ENCODE results near the gene PAQR9.
"Not testable (repeated sequence)": the region's sequence is repeated elsewhere in the genome, so short reads cannot be mapped to it uniquely, and the experiment has no call there.

The PAQR9 gene

DNA sequence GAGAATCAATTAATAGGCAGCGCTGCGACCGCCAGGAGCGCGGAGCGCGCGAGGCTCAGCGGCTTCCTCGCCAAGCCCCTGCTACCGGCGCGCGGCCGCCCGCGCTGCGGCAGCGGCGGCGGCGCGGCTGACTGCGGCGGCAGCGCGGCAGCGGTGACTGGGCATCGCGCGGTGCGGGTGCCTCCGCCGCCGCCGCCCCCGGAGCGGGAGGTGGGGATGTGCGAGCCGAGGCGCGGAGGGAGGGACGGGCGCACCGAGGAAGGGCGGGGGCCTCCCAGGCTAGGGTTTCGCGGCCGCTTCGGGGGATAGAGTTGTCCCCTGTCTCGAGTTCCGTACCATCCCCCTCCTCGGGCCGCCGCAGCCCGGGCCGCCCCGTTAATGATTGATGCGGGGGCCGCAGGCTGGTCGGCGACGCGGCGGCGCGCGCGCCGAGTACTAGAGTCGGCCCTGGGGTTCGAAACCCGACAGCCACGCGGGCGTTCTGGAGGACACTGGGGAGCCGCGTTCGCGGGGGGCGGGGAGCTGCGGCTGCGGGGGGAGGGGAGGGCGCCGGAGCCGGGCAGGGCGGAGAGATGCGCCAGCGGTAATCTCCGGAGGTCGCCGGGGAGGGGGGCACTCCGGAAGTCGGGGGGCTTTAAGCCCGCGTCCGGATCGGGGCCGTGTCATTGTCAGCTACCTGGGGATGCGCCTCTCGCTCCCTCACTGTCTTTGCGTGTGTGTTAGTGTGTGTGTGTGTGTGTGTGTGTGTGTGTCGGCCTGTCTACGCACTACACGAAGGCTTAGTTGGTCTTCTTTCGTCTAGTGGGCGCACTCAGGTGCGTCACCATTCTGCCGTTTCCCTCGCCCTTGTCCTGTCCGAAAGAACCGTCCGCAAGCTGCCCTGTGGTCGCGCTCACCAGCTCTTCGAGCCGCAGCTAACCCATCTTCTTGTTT lies at the start of gene PAQR9:
Gene PAQR9 (minus strand): TSS at position 159 of the 933 bp plus-strand sequence. CDS start 338 bp downstream, outside the sequence.
- DNase-seq (ENCODE audit: low spot score): peak; percentile 25

- no peak for DNase-seq (ENCODE audit: low spot score)
Observed at GRCh38 chr3:143011705-143012104, 48.2 kb upstream of the PAQR9 start.

DNA sequence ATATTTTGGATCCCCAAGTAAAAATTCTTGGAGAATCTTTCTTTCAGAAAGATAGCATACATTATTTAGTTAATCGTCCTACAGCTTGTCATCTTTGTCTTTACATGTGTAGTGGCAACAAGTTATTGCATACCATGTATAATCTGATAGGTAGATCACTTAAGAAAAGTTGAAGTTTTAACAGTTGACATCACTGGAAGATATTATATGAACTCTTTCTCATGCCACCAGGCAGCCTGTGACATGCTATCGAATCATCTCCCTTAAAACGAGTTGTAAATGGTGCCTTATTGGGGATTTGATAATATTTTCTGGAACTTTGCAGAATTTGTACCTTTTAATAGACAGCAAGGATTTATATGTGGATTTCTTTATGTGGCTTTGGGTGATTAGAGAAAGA lies 46.5 kb upstream of the PAQR9 start:
- no peak for DNase-seq (ENCODE audit: low spot score)

GRCh38 chr3:143004823-143005222 lies 41.3 kb upstream of the PAQR9 start:
- DNase-seq (ENCODE audit: low spot score): no peak

DNA sequence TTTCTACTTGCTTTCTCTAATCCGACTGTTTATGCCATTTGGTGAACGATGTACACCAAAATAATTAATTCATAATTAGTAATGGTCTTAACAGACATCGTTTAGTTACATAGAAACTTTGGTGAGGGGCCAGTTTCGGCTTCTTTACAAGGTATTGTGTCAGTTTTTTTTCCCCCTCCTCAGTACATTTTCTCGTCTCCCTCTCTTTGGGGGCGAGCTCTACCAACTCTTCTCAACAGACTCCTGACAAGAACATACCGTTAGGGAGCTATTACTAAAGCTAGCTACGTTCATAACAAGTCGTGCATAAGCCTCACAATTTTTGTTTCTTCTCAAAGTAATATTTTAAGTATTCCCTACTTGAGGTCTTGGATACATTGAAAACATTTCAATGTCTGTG lies 39.3 kb upstream of the PAQR9 start:
- no peak for DNase-seq (ENCODE audit: low spot score)

DNA sequence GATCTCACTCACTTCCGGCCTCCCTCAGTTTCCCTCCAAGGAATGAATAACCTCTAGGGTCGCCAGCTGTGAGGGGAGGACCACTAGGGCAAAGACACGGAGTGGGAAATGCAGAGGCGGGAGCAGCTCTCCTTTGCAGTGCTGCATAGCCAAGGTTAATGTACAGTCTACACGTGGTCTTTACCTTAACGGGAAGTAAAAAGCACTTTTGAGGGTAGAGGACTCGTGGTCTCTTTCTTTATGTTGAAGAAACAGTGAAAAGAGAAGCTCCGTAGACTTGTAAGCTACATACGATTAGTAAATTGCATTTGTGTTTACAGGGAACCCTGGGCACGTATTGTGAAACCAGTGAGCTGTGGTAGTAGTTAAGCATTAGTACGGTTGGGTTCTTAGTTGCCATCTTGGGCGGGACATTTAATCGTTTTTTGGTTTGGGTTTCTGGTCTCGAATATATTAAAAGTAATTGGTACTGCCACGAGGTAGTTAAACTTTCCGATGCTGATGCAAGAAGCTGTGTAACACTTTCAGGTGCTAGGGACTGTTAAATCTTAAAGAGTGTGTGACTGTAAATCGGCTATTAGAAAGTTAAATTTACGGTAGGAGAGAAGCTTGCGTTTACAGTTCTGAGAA lies 38.7 kb upstream of the PAQR9 start:
- DNase-seq (ENCODE audit: low spot score): peak; percentile 26

DNA sequence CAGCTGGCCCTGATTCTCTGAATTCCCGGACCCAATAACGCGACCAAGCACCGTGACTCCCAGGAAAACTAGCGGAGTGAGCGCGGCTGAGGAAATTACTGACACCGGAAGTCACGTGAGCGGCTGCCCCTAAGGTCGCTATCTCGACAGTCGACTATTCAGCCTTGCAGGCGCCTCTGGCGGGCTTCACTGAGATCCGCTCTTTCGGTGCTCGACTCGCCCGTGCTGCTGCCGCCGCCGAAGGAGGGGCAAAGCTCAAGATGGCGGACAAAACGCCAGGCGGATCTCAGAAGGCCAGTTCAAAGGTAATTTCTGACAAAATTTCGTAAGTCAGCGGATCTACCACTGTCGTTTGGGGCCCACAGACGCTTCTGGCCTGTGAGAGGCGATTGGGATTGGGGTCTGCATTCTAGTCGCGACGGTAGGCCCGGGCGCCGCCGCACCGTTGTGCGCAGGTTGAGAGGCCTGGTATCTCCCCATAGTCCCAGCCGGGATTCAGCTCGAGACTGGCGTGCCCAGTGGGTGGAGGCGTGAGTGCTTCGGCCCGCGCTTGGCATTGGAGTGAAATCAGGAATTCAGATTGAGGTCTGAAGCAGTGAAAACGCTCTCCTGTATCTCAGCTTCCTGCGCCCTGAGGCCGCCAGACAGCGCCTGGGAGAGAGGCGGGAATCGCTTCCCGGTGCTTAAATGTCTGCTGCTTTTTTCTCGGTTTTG lies 38.1 kb upstream of the PAQR9 start, which contains the start of gene U2SURP:
Gene U2SURP (plus strand): TSS at position 202 of the 714 bp plus-strand sequence. CDS start 59 bp downstream, at position 261.
- peak; percentile 98 for DNase-seq (ENCODE audit: low spot score)

DNA sequence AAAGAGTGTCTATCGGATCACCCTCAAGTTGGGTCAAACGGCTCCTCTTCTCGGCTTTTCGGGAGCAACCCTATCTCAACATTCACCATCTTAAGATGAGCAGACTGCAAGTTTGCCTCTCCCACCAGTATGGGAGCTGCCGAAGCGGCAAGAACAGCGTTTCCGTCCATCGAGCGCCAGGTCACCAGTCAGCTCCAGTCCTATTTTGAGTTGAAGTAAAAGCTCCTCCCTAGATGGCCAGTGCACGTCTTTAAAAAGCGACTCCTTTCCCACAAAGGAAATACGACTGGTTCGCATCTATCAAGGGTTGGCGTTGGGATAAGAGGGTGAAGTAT lies 37.5 kb upstream of the PAQR9 start:
- DNase-seq (ENCODE audit: low spot score): no peak

GRCh38 chr3:143000528-143000927 lies 37.1 kb upstream of the PAQR9 start:
- DNase-seq (ENCODE audit: low spot score): peak; percentile 30

DNA sequence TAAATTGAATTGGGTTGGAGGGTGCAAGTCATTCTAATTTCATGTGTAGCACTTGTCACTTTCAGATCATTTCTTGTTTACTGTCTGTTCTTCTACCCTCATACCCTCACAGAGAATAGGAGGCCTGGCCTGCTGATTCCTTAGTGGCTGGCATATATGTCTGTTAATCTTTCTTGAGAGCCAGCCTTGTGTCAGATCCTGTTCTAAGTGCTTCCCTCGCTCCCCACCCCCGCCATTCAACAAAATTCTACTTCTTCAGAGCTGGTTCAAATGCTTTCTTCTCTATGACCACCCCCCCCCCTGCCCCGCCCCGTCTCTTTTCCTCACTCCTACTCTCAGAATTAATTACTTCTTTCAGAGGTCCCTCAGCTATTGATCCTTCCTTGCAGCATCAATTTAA lies 36.4 kb upstream of the PAQR9 start:
- no peak for DNase-seq (ENCODE audit: low spot score)

DNA sequence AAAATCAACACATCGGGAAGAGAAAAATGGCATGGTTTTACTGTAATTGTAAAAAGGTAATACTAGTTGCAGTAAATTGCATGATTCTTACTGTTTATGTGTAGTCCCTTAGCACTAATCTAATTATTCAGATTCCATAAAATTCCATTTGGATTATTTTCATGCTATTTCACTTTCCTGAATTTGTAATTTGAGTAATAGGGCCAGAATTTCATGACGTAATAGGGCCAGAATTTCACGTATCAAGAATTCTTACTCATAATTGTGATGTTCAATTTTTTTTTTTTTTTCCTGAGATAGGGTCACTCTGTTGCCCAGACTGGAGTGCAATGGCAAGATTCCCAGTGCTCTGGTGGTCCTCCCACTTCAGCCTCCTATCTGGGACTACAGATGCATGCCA lies 35.0 kb upstream of the PAQR9 start:
- no peak for DNase-seq (ENCODE audit: low spot score)

DNA sequence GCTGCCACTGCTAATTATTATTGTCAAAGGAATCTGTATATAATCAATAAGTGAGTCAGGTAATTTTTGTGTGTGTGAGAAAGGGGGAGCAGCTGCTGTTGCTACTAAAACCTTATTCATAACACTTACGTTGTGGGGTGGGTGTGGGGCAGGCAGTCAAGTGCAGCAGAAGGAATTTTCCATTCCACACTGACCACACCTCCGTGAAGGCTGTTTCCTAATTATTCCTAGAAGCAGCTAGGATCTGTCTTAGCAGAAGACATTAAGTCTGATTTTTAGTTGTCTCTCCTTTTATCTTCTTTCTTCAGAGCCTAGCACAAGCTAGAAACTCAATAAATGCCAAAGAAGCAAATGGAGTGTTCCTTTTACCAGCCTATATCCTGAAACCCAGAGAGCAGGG lies 33.9 kb upstream of the PAQR9 start:
- no peak for DNase-seq (ENCODE audit: low spot score)

GRCh38 chr3:142993958-142994442 lies 30.5 kb upstream of the PAQR9 start:
- DNase-seq (ENCODE audit: low spot score): peak; percentile 76

GRCh38 chr3:142992323-142992722 lies 28.8 kb upstream of the PAQR9 start:
- no peak for DNase-seq (ENCODE audit: low spot score)

DNA sequence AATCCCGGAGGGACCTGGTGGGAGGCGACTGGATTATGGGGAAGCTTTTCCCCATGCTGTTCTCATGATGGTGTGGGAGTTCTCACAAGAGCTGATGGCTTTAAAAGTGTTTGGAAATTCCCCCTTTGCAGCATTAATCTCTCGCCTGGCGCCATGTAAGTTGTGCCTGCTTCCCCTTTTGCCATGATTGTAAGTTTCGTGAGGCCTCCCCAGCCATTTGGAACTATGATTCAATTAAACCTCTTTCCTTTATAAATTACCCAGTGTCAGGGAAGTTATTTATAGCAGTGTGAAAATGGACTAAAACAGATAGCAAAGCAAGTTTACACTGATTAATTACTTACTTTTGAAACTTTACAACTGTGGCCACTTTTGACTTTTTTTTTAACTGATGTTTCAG lies 27.2 kb upstream of the PAQR9 start:
- no peak for DNase-seq (ENCODE audit: low spot score)

GRCh38 chr3:142988826-142989225 lies 25.4 kb upstream of the PAQR9 start:
- not testable (repeated sequence) for DNase-seq (ENCODE audit: low spot score)

GRCh38 chr3:142988221-142988620 lies 24.7 kb upstream of the PAQR9 start:
- not testable (repeated sequence) for DNase-seq (ENCODE audit: low spot score)

- DNase-seq (ENCODE audit: low spot score): no peak
Observed at GRCh38 chr3:142987707-142988106, 24.2 kb upstream of the PAQR9 start.

GRCh38 chr3:142987080-142987700 lies 23.7 kb upstream of the PAQR9 start:
- DNase-seq (ENCODE audit: low spot score): peak; percentile 57

- DNase-seq (ENCODE audit: low spot score): no peak
Observed at GRCh38 chr3:142984255-142984654, 20.8 kb upstream of the PAQR9 start.

- no peak for DNase-seq (ENCODE audit: low spot score)
Observed at GRCh38 chr3:142983318-142983717, 19.8 kb upstream of the PAQR9 start.

Data from AG08395 (cell line).